ENCODE data around the gene ZFAND4.
A peak's percentile ranks its signal among the peaks of the same experiment; 100 is the strongest.

GRCh38 chr10:45672181-45673073, at the start of gene ZFAND4:
- no peak for TF ChIP-seq EZH2 (IDR thresholded peaks at IDR 0.05; ENCODE audit: low read length, missing control alignments)
- peak; percentile 10 to 18 for TF ChIP-seq CTCF (conservative IDR thresholded peaks at IDR 0.05 in 1 of 2, IDR thresholded peaks at IDR 0.05 in 1 of 2; ENCODE audit: low read depth in 1 of 2, low read length in 2 of 2)

All from fibroblast of lung (primary cell).